GM13976 (cell line): ENCODE data around the gene MEGF11.

ENCODE experiments used
- DNase-seq: peaks from one replicate; pipeline ENCODE4 v3.0.0; 2012; ENCODE audit warnings: low spot score
- CTCF ChIP-seq: IDR thresholded peaks from 2 replicates; pipeline ENCODE4 v1.5.1; 2012; ENCODE audit warnings: borderline replicate concordance, mild to moderate bottlenecking; ENCODE audit not compliant: insufficient read depth; ENCODE audit errors: extremely low read depth, missing control alignments, control extremely low read depth
- in situ Hi-C: fragments of 300-500 bp; cut with MboI; formaldehyde crosslinking; loops from one replicate; pipeline ENCODE4 v1.12.0; 2022; ENCODE audit warnings: low sequenced_read_pairs, mixed read lengths, inconsistent platforms; ENCODE audit not compliant: unreplicated experiment

The MEGF11 gene

GRCh38 chr15:66029650-66030049, 223.9 kb downstream of the MEGF11 start:
- in situ Hi-C loops: no loop called here
- no peak for DNase-seq
- no peak for TF ChIP-seq CTCF

- in situ Hi-C loops: no loop called here
- no peak for DNase-seq
- TF ChIP-seq CTCF: no peak
These were observed 226.2 kb downstream of the MEGF11 start for GRCh38 chr15:66027268-66027805.

- no peak for TF ChIP-seq CTCF
- in situ Hi-C loops: no loop called here
- DNase-seq: no peak
These were observed 227.6 kb downstream of the MEGF11 start for GRCh38 chr15:66025972-66026371.

- in situ Hi-C loops: no loop called here
- DNase-seq: no peak
- no peak for TF ChIP-seq CTCF
These were observed 228.5 kb downstream of the MEGF11 start for GRCh38 chr15:66025015-66025452.

GRCh38 chr15:66024116-66024515, 229.4 kb downstream of the MEGF11 start:
- no peak for TF ChIP-seq CTCF
- no peak for DNase-seq
- in situ Hi-C loops: no loop called here

- no peak for TF ChIP-seq CTCF
- DNase-seq: no peak
- in situ Hi-C loops: no loop called here
These were observed 230.1 kb downstream of the MEGF11 start for GRCh38 chr15:66023311-66023972.
